Fibroblast of lung (primary cell): ENCODE measurements around the gene ACVR2A. TPM values are rescaled to one million over a fixed set of nuclear protein-coding genes. Genes with fewer than 3 reads are reported as not detected.

Experiments used
- DNase-seq, 2 donors: peaks; one replicate each; pipeline versions ENCODE4 v3.0.0 to v3.0.0-alpha.2; 2010; ENCODE audit warnings: low read depth in 2 of 2
- H2AFZ ChIP-seq: 2 replicates; pipeline ENCODE4 v1.5.1; 2012; ENCODE audit warnings: low read length, control low read depth, inconsistent platforms
- H3K27ac ChIP-seq: 2 replicates; pipeline ENCODE4 v1.5.1; 2011; ENCODE audit warnings: low read length, control low read depth; ENCODE audit not compliant: insufficient read depth
- H3K27me3 ChIP-seq: 2 replicates; pipeline ENCODE4 v1.5.1; 2011; ENCODE audit warnings: mild to moderate bottlenecking, low read length; ENCODE audit not compliant: control insufficient read depth, insufficient read depth
- H3K36me3 ChIP-seq: 2 replicates; pipeline ENCODE4 v1.5.1; 2011; ENCODE audit warnings: low read length; ENCODE audit not compliant: control insufficient read depth, insufficient read depth
- H3K4me1 ChIP-seq: 2 replicates; pipeline ENCODE4 v1.5.1; 2011; ENCODE audit warnings: low read length; ENCODE audit not compliant: control insufficient read depth, insufficient read depth; ENCODE audit errors: extremely low read depth
- H3K4me2 ChIP-seq: 2 replicates; pipeline ENCODE4 v1.5.1; 2011; ENCODE audit warnings: low read length, control low read depth; ENCODE audit not compliant: insufficient read depth; ENCODE audit errors: extremely low read depth
- H3K4me3 ChIP-seq, 4 experiments: fragments of 200-600 bp in 1 of 4; sonication (generic) in 1 of 4; replicated peaks in 1 of 4; 2 replicates each; pipeline ENCODE4 v1.5.1; 2011 to 2016; ENCODE audit warnings: low read length in 4 of 4, low read depth in 3 of 4, mild to moderate bottlenecking in 3 of 4, control low read depth in 2 of 4, inconsistent platforms in 1 of 4, mixed read lengths in 1 of 4; ENCODE audit not compliant: insufficient read depth in 1 of 4; ENCODE audit errors: control extremely low read depth in 1 of 4
- H3K79me2 ChIP-seq: 2 replicates; pipeline ENCODE4 v1.5.1; 2012; ENCODE audit warnings: mild to moderate bottlenecking, low read length, inconsistent platforms; ENCODE audit not compliant: control insufficient read depth, insufficient read depth
- H3K9ac ChIP-seq: 2 replicates; pipeline ENCODE4 v1.5.1; 2011; ENCODE audit warnings: mild to moderate bottlenecking, low read length, control low read depth; ENCODE audit not compliant: insufficient read depth
- H3K9me3 ChIP-seq: 2 replicates; pipeline ENCODE4 v1.5.1; 2012; ENCODE audit warnings: low read depth, low read length; ENCODE audit not compliant: control insufficient read depth, insufficient read depth
- H4K20me1 ChIP-seq: 2 replicates; pipeline ENCODE4 v1.5.1; 2011; ENCODE audit warnings: low read length; ENCODE audit not compliant: control insufficient read depth, insufficient read depth; ENCODE audit errors: extremely low read depth
- CTCF ChIP-seq, 2 donors: IDR thresholded peaks in 1 of 2; conservative IDR thresholded peaks in 1 of 2; 1 replicate in 1 of 2; 2 replicates in 1 of 2; pipeline ENCODE4 v1.5.1; 2011 to 2012; ENCODE audit warnings: low read length in 2 of 2, control low read depth in 1 of 2, inconsistent platforms in 1 of 2, low read depth in 1 of 2, mild to moderate bottlenecking in 1 of 2
- EZH2 ChIP-seq: IDR thresholded peaks from 2 replicates; pipeline ENCODE4 v1.5.1; 2012; ENCODE audit warnings: low read length, control low read depth, mild to moderate bottlenecking; ENCODE audit errors: missing control alignments
- polyA plus RNA-seq, 2 donors: library from polyadenylated mRNA; depleted of rRNA in 1 of 2; stranded (reverse) in 1 of 2; unstranded in 1 of 2; fragments of >200 nt; gene quantifications; 2 replicates each; pipeline ENCODE4 v1.2.1, GENCODE V29; 2011 to 2012; ENCODE audit warnings: missing spikeins in 1 of 2
- total RNA-seq: library from RNA; depleted of rRNA; stranded (reverse); fragments of >200 nt; gene quantifications from 2 replicates; pipeline ENCODE4 v1.2.1, GENCODE V29; 2014

The ACVR2A gene
- total and polyA plus RNA-seq, 2 donors (not counting 1 experiment from before 2014, with no cell fraction given), result 8.9 to 9.8 TPM

DNA sequence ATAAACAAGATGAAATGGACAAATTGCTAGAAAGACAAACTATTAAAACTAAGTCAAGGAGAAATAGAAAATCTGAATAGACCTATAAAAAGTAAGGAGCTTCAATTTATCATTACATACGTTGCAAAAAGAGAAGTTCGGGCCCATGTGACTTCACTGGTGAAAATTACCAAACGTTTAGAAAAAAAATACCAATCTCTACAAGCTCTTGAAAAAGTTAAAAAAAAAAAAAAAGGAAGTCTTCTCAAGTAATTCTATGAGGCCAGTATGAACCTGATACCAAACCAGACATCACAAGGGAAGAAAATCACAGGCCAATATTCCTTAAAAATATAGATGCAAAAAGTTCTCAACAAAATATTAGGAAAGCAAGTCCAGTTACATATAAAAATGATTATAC lies 20.2 kb upstream of the ACVR2A start:
- TF ChIP-seq EZH2 (no peak), CTCF (conservative IDR thresholded peaks at IDR 0.05 in 1 of 2, IDR thresholded peaks at IDR 0.05 in 1 of 2; ENCODE audit: low read depth in 1 of 2, low read length in 2 of 2) (no peak)
- H3K4me3 ChIP-seq, result no peak overlapping the region
- H3K27ac ChIP-seq, result no peak overlapping the region
- no peaks in the 10 kb centered on the region for H3K4me1 ChIP-seq
- H4K20me1 ChIP-seq, result no peaks in the 10 kb centered on the region
- no peak overlapping the region for H2AFZ ChIP-seq
- H3K27me3 ChIP-seq, result no peaks in the 10 kb centered on the region
- H3K79me2 ChIP-seq, result no peaks in the 10 kb centered on the region
- H3K9me3 ChIP-seq, result no peaks in the 10 kb centered on the region
- no peak overlapping the region for H3K9ac ChIP-seq
- no peak overlapping the region for H3K4me2 ChIP-seq
- DNase-seq, result no peak
- H3K36me3 ChIP-seq, result no peaks in the 10 kb centered on the region

GRCh38 chr2:147826278-147827087 lies 18.3 kb upstream of the ACVR2A start:
- Histone ChIP-seq H3K4me2 (no peak overlapping the region), H3K9ac (no peak overlapping the region), H4K20me1 (no peaks in the 10 kb centered on the region), H3K9me3 (no peaks in the 10 kb centered on the region), H3K4me1 (no peaks in the 10 kb centered on the region), H2AFZ (no peak overlapping the region), H3K36me3 (no peaks in the 10 kb centered on the region), H3K4me3 (no peak overlapping the region), H3K79me2 (no peaks in the 10 kb centered on the region), H3K27ac (no peak overlapping the region), H3K27me3 (no peaks in the 10 kb centered on the region)
- no peak for DNase-seq
- TF ChIP-seq CTCF (conservative IDR thresholded peaks at IDR 0.05 in 1 of 2, IDR thresholded peaks at IDR 0.05 in 1 of 2; ENCODE audit: low read depth in 1 of 2, low read length in 2 of 2) (no peak), EZH2 (no peak)

- Histone ChIP-seq H3K27me3 (no peaks in the 10 kb centered on the region), H3K4me2 (no peak overlapping the region), H4K20me1 (no peaks in the 10 kb centered on the region), H2AFZ (no peak overlapping the region), H3K79me2 (no peaks in the 10 kb centered on the region), H3K9ac (no peak overlapping the region), H3K36me3 (no peaks in the 10 kb centered on the region), H3K4me3 (no peak overlapping the region), H3K4me1 (no peaks in the 10 kb centered on the region), H3K27ac (no peak overlapping the region), H3K9me3 (no peaks in the 10 kb centered on the region)
- TF ChIP-seq CTCF (conservative IDR thresholded peaks at IDR 0.05 in 1 of 2, IDR thresholded peaks at IDR 0.05 in 1 of 2; ENCODE audit: low read depth in 1 of 2, low read length in 2 of 2) (no peak), EZH2 (no peak)
- DNase-seq, result no peak
These were observed 17.8 kb upstream of the ACVR2A start for GRCh38 chr2:147827088-147827375.
